ENCODE measurements around the gene SSTR4. TPM values are rescaled to one million over a fixed set of nuclear protein-coding genes. Genes with fewer than 3 reads are reported as not detected.

Gene SSTR4
- total RNA-seq, 1 donor from 2014 or later = not detected

DNA sequence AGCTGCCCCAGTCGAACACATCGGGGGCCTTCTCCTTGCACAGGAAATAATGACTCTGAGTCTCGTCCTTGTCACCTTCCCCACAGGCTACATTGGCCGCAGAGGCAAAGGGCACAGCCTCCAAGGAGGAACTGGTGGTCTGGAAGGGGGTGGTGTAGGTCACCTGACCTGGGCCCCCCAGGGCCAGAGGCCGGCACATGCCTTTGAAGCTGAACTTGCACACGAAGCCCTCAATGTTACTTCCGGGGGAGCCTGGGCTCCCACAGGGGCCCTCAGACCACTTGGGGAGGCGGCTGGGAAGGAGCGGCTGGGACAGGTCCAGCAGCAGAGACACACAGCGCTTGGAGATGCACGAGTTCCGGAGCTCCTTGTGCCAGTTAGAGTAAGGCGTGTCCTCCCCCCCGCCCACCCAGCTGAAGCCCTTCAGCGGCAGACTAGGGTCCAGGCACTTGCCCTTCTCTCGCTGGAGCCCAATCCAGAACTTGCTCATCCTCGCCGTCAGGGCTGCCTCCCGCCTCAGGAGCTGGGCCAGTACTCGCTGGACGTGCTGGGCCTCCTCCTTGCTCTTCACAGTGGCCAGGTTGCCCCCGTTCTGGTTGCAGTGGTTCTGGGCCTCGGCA is 50.4 kb downstream of the SSTR4 start:
- no peaks in the 10 kb centered on the region for H3K36me3 ChIP-seq
- H3K27me3 ChIP-seq = no peaks in the 10 kb centered on the region
- TF ChIP-seq, protein P1, sequence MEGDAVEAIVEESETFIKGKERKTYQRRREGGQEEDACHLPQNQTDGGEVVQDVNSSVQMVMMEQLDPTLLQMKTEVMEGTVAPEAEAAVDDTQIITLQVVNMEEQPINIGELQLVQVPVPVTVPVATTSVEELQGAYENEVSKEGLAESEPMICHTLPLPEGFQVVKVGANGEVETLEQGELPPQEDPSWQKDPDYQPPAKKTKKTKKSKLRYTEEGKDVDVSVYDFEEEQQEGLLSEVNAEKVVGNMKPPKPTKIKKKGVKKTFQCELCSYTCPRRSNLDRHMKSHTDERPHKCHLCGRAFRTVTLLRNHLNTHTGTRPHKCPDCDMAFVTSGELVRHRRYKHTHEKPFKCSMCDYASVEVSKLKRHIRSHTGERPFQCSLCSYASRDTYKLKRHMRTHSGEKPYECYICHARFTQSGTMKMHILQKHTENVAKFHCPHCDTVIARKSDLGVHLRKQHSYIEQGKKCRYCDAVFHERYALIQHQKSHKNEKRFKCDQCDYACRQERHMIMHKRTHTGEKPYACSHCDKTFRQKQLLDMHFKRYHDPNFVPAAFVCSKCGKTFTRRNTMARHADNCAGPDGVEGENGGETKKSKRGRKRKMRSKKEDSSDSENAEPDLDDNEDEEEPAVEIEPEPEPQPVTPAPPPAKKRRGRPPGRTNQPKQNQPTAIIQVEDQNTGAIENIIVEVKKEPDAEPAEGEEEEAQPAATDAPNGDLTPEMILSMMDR (IDR thresholded peaks at IDR 0.05) = no peak
- DNase-seq (no peak), ATAC-seq (peak; percentile 2)
- H3K9me3 ChIP-seq = no peaks in the 10 kb centered on the region
- peak overlapping the region; percentile 50 for H3K4me3 ChIP-seq
- intact Hi-C loops (cut with DNase I) = no loop called here
- peak overlapping the region; percentile 93 for H3K27ac ChIP-seq
- H3K4me1 ChIP-seq = peaks cover 20% of the 10 kb centered on the region

DNA sequence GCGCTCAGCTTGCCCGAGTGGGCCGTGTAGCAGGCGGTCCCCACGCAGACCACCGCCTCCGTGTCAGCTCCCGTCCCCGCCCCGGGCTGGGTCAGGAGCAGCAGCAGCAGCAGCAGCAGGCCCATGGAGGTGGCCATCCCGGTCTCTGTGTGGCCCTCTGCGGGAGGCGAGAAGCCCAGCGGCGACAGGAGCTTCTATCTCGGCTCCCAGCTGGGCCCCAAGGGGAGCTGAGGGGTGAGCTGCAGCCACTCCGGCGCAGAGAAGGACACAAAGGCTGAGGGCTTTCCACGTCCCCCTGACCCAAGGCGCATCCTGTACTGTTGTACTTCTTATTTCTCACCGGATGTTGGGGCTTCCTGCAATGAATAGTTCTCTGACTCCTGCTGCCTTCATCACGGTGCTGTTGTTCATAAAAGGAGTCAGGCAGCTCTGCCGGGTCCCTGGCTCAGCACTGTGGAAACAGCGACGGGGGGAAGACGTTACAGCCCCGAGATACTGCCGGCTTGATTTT is 51.0 kb downstream of the SSTR4 start, which contains the start of gene CD93:
Gene CD93 (minus strand): TSS at position 269 of the 511 bp plus-strand sequence. CDS start 132 bp downstream, at position 137.
- ATAC-seq = peak; percentile 32
- Histone ChIP-seq H3K4me3 (peak within 1 kb of the TSS; percentile 50), H3K4me1 (peaks cover 20% of the 10 kb centered on the region), H3K9me3 (no peaks in the 10 kb centered on the region), H3K27me3 (no peaks in the 10 kb centered on the region), H3K36me3 (no peaks in the 10 kb centered on the region), H3K27ac (peak within 1 kb of the TSS; percentile 93)
- intact Hi-C loops (cut with DNase I) = no loop called here
- no peak for DNase-seq
- TF ChIP-seq, protein P1 (IDR thresholded peaks at IDR 0.05) = no peak

GRCh38 chr20:23086931-23087411 is 51.9 kb downstream of the SSTR4 start:
- H3K4me3 ChIP-seq = peak overlapping the region; percentile 50
- DNase-seq (no peak), ATAC-seq (peak; percentile 39)
- no peaks in the 10 kb centered on the region for H3K36me3 ChIP-seq
- H3K27me3 ChIP-seq = no peaks in the 10 kb centered on the region
- H3K27ac ChIP-seq = peak overlapping the region; percentile 93
- peaks cover 20% of the 10 kb centered on the region for H3K4me1 ChIP-seq
- no peaks in the 10 kb centered on the region for H3K9me3 ChIP-seq
- TF ChIP-seq, protein P1 (IDR thresholded peaks at IDR 0.05) = no peak
- intact Hi-C loops (cut with DNase I) = no loop called here

- no peak for DNase-seq
- no peaks in the 10 kb centered on the region for H3K27me3 ChIP-seq
- peak overlapping the region; percentile 93 for H3K27ac ChIP-seq
- peak; percentile 56 for ATAC-seq
- H3K36me3 ChIP-seq = no peaks in the 10 kb centered on the region
- TF ChIP-seq, protein P1 (IDR thresholded peaks at IDR 0.05) = no peak
- intact Hi-C loops (cut with DNase I) = no loop called here
- no peak overlapping the region for H3K4me3 ChIP-seq
- no peaks in the 10 kb centered on the region for H3K9me3 ChIP-seq
- H3K4me1 ChIP-seq = peaks cover 25% of the 10 kb centered on the region
Observed at GRCh38 chr20:23087587-23088251, 52.6 kb downstream of the SSTR4 start.

Other genes with a start within 250 kb of the SSTR4 start
- gene THBD, start 14.4 kb downstream of the SSTR4 start, total RNA-seq = 104 TPM
- 160 TPM for gene CD93, start 51.0 kb downstream of the SSTR4 start, total RNA-seq

All from upper lobe of right lung (tissue), 1 donor.